Testis (tissue), 3 donors: Measurements from ENCODE around the gene STK17B. TPM values are rescaled to one million over a fixed set of nuclear protein-coding genes. Genes with fewer than 3 reads are reported as not detected.

ENCODE experiments used
- DNase-seq: peaks from one replicate; pipeline ENCODE4 v3.0.0-alpha.2; 2019
- H3K27ac ChIP-seq, 2 donors: fragments of 200-600 bp; sonication (generic); one replicate each; pipeline ENCODE4 v1.5.1; 2019
- H3K27me3 ChIP-seq: fragments of 200-600 bp; sonication (generic); one replicate; pipeline ENCODE4 v1.5.1; 2019
- H3K36me3 ChIP-seq: fragments of 200-600 bp; sonication (generic); one replicate; pipeline ENCODE4 v1.5.1; 2017; ENCODE audit warnings: low read depth; ENCODE audit errors: missing control alignments
- H3K4me1 ChIP-seq: fragments of 200-600 bp; sonication (generic); one replicate; pipeline ENCODE4 v1.5.1; 2019
- H3K4me3 ChIP-seq, 2 donors: fragments of 200-600 bp; sonication (generic); one replicate each; pipeline ENCODE4 v1.5.1; 2017 to 2019
- H3K9me3 ChIP-seq: fragments of 200-600 bp; sonication (generic); one replicate; pipeline ENCODE4 v1.5.1; 2017
- CTCF ChIP-seq, 3 experiments: fragments of 450-650 bp in 2 of 3; fragments of 200-600 bp in 1 of 3; sonication (generic) in 1 of 3; IDR thresholded peaks; one replicate each; pipeline ENCODE4 v1.5.1; 2016 to 2019; ENCODE audit warnings: antibody characterized with exemption in 3 of 3, mild to moderate bottlenecking in 2 of 3, moderate library complexity in 1 of 3
- POLR2A ChIP-seq: fragments of 450-650 bp; IDR thresholded peaks from one replicate; pipeline ENCODE4 v1.6.1; 2017; ENCODE audit warnings: antibody characterized with exemption, mild to moderate bottlenecking, moderate library complexity
- WGBS, 2 donors: methylation state at CpG; one replicate each; pipeline ENCODE4 v1.1.5; 2018; 5-methylcytosine and 5-hydroxymethylcytosine counted together
- intact Hi-C: fragments of 100-400 bp; cut with DNase I; formaldehyde crosslinking; loops from one replicate; pipeline ENCODE4 v1.15.1; 2023; ENCODE audit warnings: low total_unique reads
- polyA plus RNA-seq: library from polyadenylated mRNA; stranded (reverse); fragments of 350-450 nt; fragmentation: Illumina TruSeq; extraction: RNeasy Lipid Tissue Mini Kit (QIAGEN cat#74804); gene quantifications from one replicate; pipeline ENCODE4 v1.2.3, GENCODE V29; 2014; ENCODE audit warnings: low read depth, low replicate concordance; ENCODE audit not compliant: insufficient read depth
- total RNA-seq, 2 donors: library from RNA; depleted of rRNA; stranded (reverse); fragments of >200 nt; gene quantifications; one replicate each; pipeline ENCODE4 v1.2.3, GENCODE V29; 2016

Gene STK17B
- total and polyA plus RNA-seq, 3 donors from 2014 or later, result 10.4 to 18.1 (median 10.6) TPM

- TF ChIP-seq POLR2A (no peak), CTCF (IDR thresholded peaks at IDR 0.05) (no peak)
- DNase-seq, result no peak
- Histone ChIP-seq H3K9me3 (no peaks in the 10 kb centered on the region), H3K27ac (no peak overlapping the region), H3K4me3 (no peak overlapping the region), H3K36me3 (no peaks in the 10 kb centered on the region), H3K4me1 (no peaks in the 10 kb centered on the region), H3K27me3 (no peaks in the 10 kb centered on the region)
- intact Hi-C loops, result no loop called here
- 97 to 100% methylated on average over 1 of the region's 1 CpG for WGBS, 2 donors
Observed at GRCh38 chr2:196128749-196129148, 42.6 kb downstream of the STK17B start.

- no peaks in the 10 kb centered on the region for H3K4me1 ChIP-seq
- no peak overlapping the region for H3K4me3 ChIP-seq
- H3K27me3 ChIP-seq, result no peaks in the 10 kb centered on the region
- H3K9me3 ChIP-seq, result no peaks in the 10 kb centered on the region
- H3K36me3 ChIP-seq, result no peaks in the 10 kb centered on the region
- TF ChIP-seq CTCF (IDR thresholded peaks at IDR 0.05) (no peak), POLR2A (no peak)
- no peak for DNase-seq
- H3K27ac ChIP-seq, result no peak overlapping the region
- intact Hi-C loops, result no loop called here
- WGBS, 2 donors, result 27 to 50% methylated on average over 2 of the region's 2 CpGs
Observed at GRCh38 chr2:196125596-196125995, 45.8 kb downstream of the STK17B start.

- Histone ChIP-seq H3K9me3 (no peaks in the 10 kb centered on the region), H3K4me1 (no peaks in the 10 kb centered on the region), H3K36me3 (no peaks in the 10 kb centered on the region), H3K27me3 (no peaks in the 10 kb centered on the region), H3K4me3 (no peak overlapping the region), H3K27ac (no peak overlapping the region)
- intact Hi-C loops, result no loop called here
- DNase-seq, result no peak
- 43 to 51% methylated on average over 6 of the region's 6 CpGs for WGBS, 2 donors
- TF ChIP-seq POLR2A (no peak), CTCF (IDR thresholded peaks at IDR 0.05) (no peak)
Observed at GRCh38 chr2:196123679-196124373, 47.6 kb downstream of the STK17B start.

GRCh38 chr2:196119926-196120325, 51.5 kb downstream of the STK17B start:
- no peak for TF ChIP-seq CTCF (IDR thresholded peaks at IDR 0.05)
- no peak for TF ChIP-seq POLR2A

GRCh38 chr2:196117214-196117705, 54.1 kb downstream of the STK17B start:
- TF ChIP-seq CTCF (IDR thresholded peaks at IDR 0.05) (no peak), POLR2A (no peak)
- DNase-seq, result no peak
- Histone ChIP-seq H3K4me1 (peaks cover 2% of the 10 kb centered on the region), H3K27me3 (no peaks in the 10 kb centered on the region), H3K9me3 (no peaks in the 10 kb centered on the region), H3K4me3 (no peak overlapping the region), H3K36me3 (no peaks in the 10 kb centered on the region), H3K27ac (no peak overlapping the region)
- intact Hi-C loops, result no loop called here
- 89 to 96% methylated on average over 4 of the region's 4 CpGs for WGBS, 2 donors

More at GRCh38 chr2:196119926-196120325, 51.5 kb downstream of the STK17B start:
- intact Hi-C loops, result no loop called here
- H3K27ac ChIP-seq, result no peak overlapping the region
- DNase-seq, result no peak
- H3K4me1 ChIP-seq, result no peaks in the 10 kb centered on the region
- H3K9me3 ChIP-seq, result no peaks in the 10 kb centered on the region
- H3K36me3 ChIP-seq, result no peaks in the 10 kb centered on the region
- H3K4me3 ChIP-seq, result no peak overlapping the region
- no peaks in the 10 kb centered on the region for H3K27me3 ChIP-seq
- 60 to 69% methylated on average over 3 of the region's 3 CpGs for WGBS, 2 donors
